Esophagus squamous epithelium (tissue), 5 donors: Measurements from ENCODE around the gene NSG1. TPM values are rescaled to one million over a fixed set of nuclear protein-coding genes. Genes with fewer than 3 reads are reported as not detected.

Experiments
- DNase-seq: peaks from one replicate; lab custom pipeline; 2025; lab: John Stamatoyannopoulos, UW
- H3K27ac ChIP-seq, 4 donors: fragments of 200-600 bp; sonication (generic); one replicate each; pipeline ENCODE4 v1.5.1; 2016 to 2019; ENCODE audit warnings: mild to moderate bottlenecking in 1 of 4
- H3K27me3 ChIP-seq, 4 donors: fragments of 200-600 bp; sonication (generic); 1 replicate in 3 of 4; 2 replicates in 1 of 4; pipeline versions ENCODE4 v1.5.1 to v1.6.0; 2017 to 2021; ENCODE audit warnings: antibody characterized with exemption in 1 of 4
- H3K36me3 ChIP-seq, 3 donors: fragments of 200-600 bp; sonication (generic); one replicate each; pipeline ENCODE4 v1.5.1; 2016 to 2019
- H3K4me1 ChIP-seq, 3 donors: fragments of 200-600 bp; sonication (generic); one replicate each; pipeline ENCODE4 v1.5.1; 2017 to 2019
- H3K4me3 ChIP-seq, 4 donors: fragments of 200-600 bp; sonication (generic); 1 replicate in 3 of 4; 2 replicates in 1 of 4; pipeline ENCODE4 v1.5.1; 2016 to 2019; ENCODE audit warnings: mild to moderate bottlenecking in 2 of 4, moderate library complexity in 1 of 4
- H3K9me3 ChIP-seq, 3 donors: fragments of 200-600 bp; sonication (generic); one replicate each; pipeline ENCODE4 v1.5.1; 2016 to 2019
- CTCF ChIP-seq, 6 experiments: fragments of 450-650 bp in 4 of 6; fragments of 200-600 bp in 2 of 6; sonication (generic) in 2 of 6; IDR thresholded peaks; one replicate each; pipeline ENCODE4 v1.5.1; 2016 to 2019; ENCODE audit warnings: antibody characterized with exemption in 6 of 6, mild to moderate bottlenecking in 4 of 6, moderate library complexity in 4 of 6
- POLR2A ChIP-seq, 4 donors: fragments of 450-650 bp; IDR thresholded peaks; one replicate each; pipeline ENCODE4 v1.6.1; 2017; ENCODE audit warnings: antibody characterized with exemption in 4 of 4, mild to moderate bottlenecking in 4 of 4, moderate library complexity in 3 of 4
- WGBS, 2 donors: methylation state at CpG; one replicate each; pipeline ENCODE4 v1.1.5; 2018; 5-methylcytosine and 5-hydroxymethylcytosine counted together
- intact Hi-C: fragments of 100-400 bp; cut with DNase I; formaldehyde crosslinking; loops from one replicate; pipeline ENCODE4 v1.15.0; 2022
- total RNA-seq, 4 donors: library from RNA; depleted of rRNA; stranded (reverse); fragments of >200 nt; gene quantifications; one replicate each; pipeline ENCODE4 v1.1.0, GENCODE V29; 2016
- donor health status: DM: yes; HTN: yes; CAD: no.

Gene NSG1
- total RNA-seq, 4 donors from 2014 or later: 21.2 to 48.8 (median 37.5) TPM

DNA sequence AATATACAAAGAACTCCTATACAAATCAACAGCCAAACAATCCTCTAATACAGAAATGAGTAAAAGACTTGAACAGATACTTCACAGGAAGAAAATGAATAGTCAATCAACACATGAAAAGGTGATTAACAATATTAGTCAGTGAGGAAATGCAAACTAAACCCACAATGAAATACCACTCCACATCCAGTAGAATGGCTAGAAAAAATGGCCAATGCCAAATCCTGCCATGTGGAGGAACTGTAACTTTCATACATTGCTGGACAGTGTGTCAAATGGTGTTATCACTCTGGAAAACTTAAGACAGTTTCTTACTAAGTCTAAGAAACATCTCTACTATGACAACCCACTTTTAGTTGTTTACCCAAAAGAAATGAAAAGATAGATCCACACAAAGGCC, 59.5 kb downstream of the NSG1 start:
- Histone ChIP-seq H3K4me1 (no peaks in the 10 kb centered on the region), H3K4me3 (no peak overlapping the region), H3K27me3 (no peaks in the 10 kb centered on the region), H3K9me3 (no peaks in the 10 kb centered on the region), H3K36me3 (peaks cover 0 to 29% (median 0%) of the 10 kb centered on the region in 3 donors), H3K27ac (no peak overlapping the region)
- intact Hi-C loops: no loop called here
- no peak for DNase-seq
- TF ChIP-seq POLR2A (IDR thresholded peaks at IDR 0.05): no peak
- no peak for TF ChIP-seq CTCF (IDR thresholded peaks at IDR 0.05)

- DNase-seq: no peak
- no peaks in the 10 kb centered on the region for H3K4me1 ChIP-seq
- no peaks in the 10 kb centered on the region for H3K27me3 ChIP-seq
- 71 to 80% methylated on average over 4 to 5 of the region's 5 CpGs for WGBS, 2 donors
- no peak overlapping the region for H3K4me3 ChIP-seq
- intact Hi-C loops: no loop called here
- peaks cover 4 to 94% (median 6%) of the 10 kb centered on the region in 3 donors for H3K36me3 ChIP-seq
- H3K9me3 ChIP-seq: no peaks in the 10 kb centered on the region
- TF ChIP-seq CTCF (IDR thresholded peaks at IDR 0.05) (no peak), POLR2A (IDR thresholded peaks at IDR 0.05) (no peak)
- H3K27ac ChIP-seq: no peak overlapping the region
Measured at GRCh38 chr4:4455210-4455865, 68.4 kb downstream of the NSG1 start.

DNA sequence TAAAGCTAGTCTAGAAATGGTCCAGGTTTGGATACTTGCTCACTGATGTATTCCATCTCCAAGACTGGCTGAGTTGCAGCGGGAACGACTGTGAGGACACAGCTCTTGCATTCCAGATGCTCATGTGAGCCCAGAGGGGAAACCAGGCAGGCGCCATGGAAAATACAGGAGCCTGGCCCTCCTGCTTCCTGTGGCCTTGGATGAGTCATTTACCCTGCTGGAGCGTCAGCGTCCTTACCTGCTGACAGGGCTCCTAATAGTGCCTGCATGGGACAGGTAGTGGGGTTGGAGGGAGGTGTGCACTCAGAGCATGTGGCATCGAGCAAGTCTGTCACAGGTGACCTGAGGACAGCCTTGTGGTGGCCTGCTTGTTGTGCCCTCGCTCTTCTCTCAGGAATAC, 69.4 kb downstream of the NSG1 start:
- Histone ChIP-seq H3K36me3 (peaks cover 4 to 85% (median 6%) of the 10 kb centered on the region in 3 donors), H3K4me1 (no peaks in the 10 kb centered on the region), H3K9me3 (no peaks in the 10 kb centered on the region), H3K27ac (no peak overlapping the region), H3K27me3 (no peaks in the 10 kb centered on the region), H3K4me3 (no peak overlapping the region)
- intact Hi-C loops: no loop called here
- 79 to 87% methylated on average over 5 to 7 of the region's 7 CpGs for WGBS, 2 donors
- TF ChIP-seq POLR2A (IDR thresholded peaks at IDR 0.05): no peak
- TF ChIP-seq CTCF (IDR thresholded peaks at IDR 0.05): no peak
- no peak for DNase-seq

DNA sequence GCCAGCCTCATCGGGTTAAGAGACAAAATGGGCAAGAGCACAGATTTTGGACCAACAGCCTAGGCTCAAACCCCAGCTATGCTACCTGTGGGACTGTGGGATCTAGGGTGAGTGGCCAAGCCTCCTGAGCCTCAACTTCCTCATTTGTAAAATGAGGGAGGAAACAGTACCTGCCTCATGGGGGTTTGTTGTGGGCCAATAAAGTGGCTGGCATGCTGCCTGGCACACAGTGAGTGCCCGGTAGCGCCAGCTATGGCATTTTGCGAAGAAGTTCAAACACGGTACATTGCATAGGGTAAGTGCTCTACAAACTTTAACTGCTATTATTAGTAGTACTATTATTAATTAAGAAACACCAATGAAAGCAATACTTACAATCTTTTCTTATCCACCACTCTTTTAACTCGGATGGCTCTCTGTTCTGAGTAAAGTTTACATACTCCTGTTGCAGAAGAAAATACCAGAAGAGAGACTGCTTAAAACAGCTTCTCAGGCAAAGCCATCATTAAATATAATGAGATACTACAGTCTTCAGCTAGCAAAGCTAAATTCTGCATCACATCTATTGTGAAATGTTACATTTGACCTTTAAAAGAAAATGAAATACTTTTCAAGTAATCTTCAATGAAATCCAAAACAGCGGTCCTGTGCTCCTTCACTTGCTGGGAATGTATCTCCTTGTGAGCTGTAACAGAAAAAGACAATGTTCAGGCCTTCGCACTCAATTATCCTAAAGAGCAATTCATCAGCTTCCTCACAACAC, 70.1 kb downstream of the NSG1 start:
- intact Hi-C loops: no loop called here
- TF ChIP-seq POLR2A (IDR thresholded peaks at IDR 0.05) (no peak), CTCF (IDR thresholded peaks at IDR 0.05) (no peak)
- Histone ChIP-seq H3K27me3 (no peaks in the 10 kb centered on the region), H3K36me3 (peaks cover 4 to 79% (median 6%) of the 10 kb centered on the region in 3 donors), H3K27ac (no peak overlapping the region), H3K4me3 (no peak overlapping the region), H3K9me3 (no peaks in the 10 kb centered on the region), H3K4me1 (no peaks in the 10 kb centered on the region)
- DNase-seq: no peak
- WGBS, 2 donors: 91 to 95% methylated on average over 8 of the region's 8 CpGs
